Gastrocnemius medialis (tissue), 4 donors: ENCODE measurements around the gene THAP4. TPM values are rescaled to one million over a fixed set of nuclear protein-coding genes. Genes with fewer than 3 reads are reported as not detected.
"Not testable (repeated sequence)": the region's sequence is repeated elsewhere in the genome, so short reads cannot be mapped to it uniquely, and the experiment has no call there.

Experiments used
- ATAC-seq, 2 donors: fragments of 150-250 bp; one replicate each; pipeline ENCODE4 v1.9.1; 2016
- DNase-seq, 2 donors: peaks; one replicate each; pipeline ENCODE4 v3.0.0-alpha.2; 2019
- H3K27ac ChIP-seq, 4 donors: fragments of 200-600 bp; sonication (generic); 1 replicate in 1 of 4; 2 replicates in 3 of 4; pipeline ENCODE4 v1.5.1; 2016 to 2018; ENCODE audit warnings: mild to moderate bottlenecking in 2 of 4, moderate library complexity in 1 of 4
- H3K27me3 ChIP-seq, 3 donors: fragments of 200-600 bp; sonication (generic) in 2 of 3; 1 replicate in 1 of 3; 2 replicates in 2 of 3; pipeline versions ENCODE4 v1.5.1 to v1.6.0; 2016 to 2019; ENCODE audit warnings: mild to moderate bottlenecking in 1 of 3, moderate library complexity in 1 of 3
- H3K36me3 ChIP-seq, 2 donors: fragments of 200-600 bp; sonication (generic) in 1 of 2; one replicate each; pipeline ENCODE4 v1.5.1; 2017 to 2018
- H3K4me1 ChIP-seq, 2 donors: fragments of 200-600 bp; sonication (generic) in 1 of 2; one replicate each; pipeline ENCODE4 v1.5.1; 2016 to 2017; ENCODE audit warnings: mild to moderate bottlenecking in 2 of 2
- H3K4me3 ChIP-seq, 4 donors: fragments of 200-600 bp; sonication (generic) in 3 of 4; 1 replicate in 1 of 4; 2 replicates in 3 of 4; pipeline ENCODE4 v1.5.1; 2016 to 2019; ENCODE audit warnings: mild to moderate bottlenecking in 2 of 4
- H3K9me3 ChIP-seq, 3 donors: fragments of 200-600 bp; sonication (generic) in 2 of 3; 1 replicate in 1 of 3; 2 replicates in 2 of 3; pipeline ENCODE4 v1.5.1; 2016 to 2019
- CTCF ChIP-seq, 5 experiments: fragments of 450-650 bp in 3 of 5; fragments of 200-600 bp in 2 of 5; sonication (generic) in 2 of 5; IDR thresholded peaks in 4 of 5; conservative IDR thresholded peaks in 1 of 5; 1 replicate in 4 of 5; 2 replicates in 1 of 5; pipeline ENCODE4 v1.5.1; 2016 to 2019; ENCODE audit warnings: antibody characterized with exemption in 5 of 5, mild to moderate bottlenecking in 3 of 5, moderate library complexity in 3 of 5
- POLR2A ChIP-seq, 2 donors: fragments of 450-650 bp; IDR thresholded peaks; one replicate each; pipeline ENCODE4 v1.6.1; 2017; ENCODE audit warnings: antibody characterized with exemption in 2 of 2, mild to moderate bottlenecking in 2 of 2, moderate library complexity in 2 of 2
- in situ Hi-C, 4 donors: fragments of 200-750 bp; cut with MboI; loops; one replicate each; pipeline versions ENCODE4 v1.15.0 to v1.8.0; 2017; ENCODE audit warnings: low sequenced_read_pairs in 4 of 4
- intact Hi-C: fragments of 100-400 bp; cut with DNase I; formaldehyde crosslinking; loops from one replicate; pipeline ENCODE4 v1.15.1; 2023; ENCODE audit warnings: low total_unique reads
- total RNA-seq, 4 donors: library from RNA; depleted of rRNA; stranded (reverse); fragments of >200 nt; gene quantifications; one replicate each; pipeline versions ENCODE4 v1.1.0 to v1.2.3, GENCODE V29; 2016

The THAP4 gene
- total RNA-seq, 4 donors from 2014 or later: 71.3 to 83.3 (median 79.9) TPM

GRCh38 chr2:241567776-241568175 is 69.2 kb downstream of the THAP4 start:
- intact Hi-C loops (no loop called here), in situ Hi-C loops (no loop called here)
- no peak for ATAC-seq
- Histone ChIP-seq H3K27me3 (no peaks in the 10 kb centered on the region), H3K27ac (no peak overlapping the region), H3K9me3 (no peaks in the 10 kb centered on the region), H3K36me3 (no peaks in the 10 kb centered on the region), H3K4me1 (no peaks in the 10 kb centered on the region), H3K4me3 (no peak overlapping the region)
- TF ChIP-seq POLR2A (IDR thresholded peaks at IDR 0.05) (no peak), CTCF (IDR thresholded peaks at IDR 0.05 in 4 of 5, conservative IDR thresholded peaks at IDR 0.05 in 1 of 5) (no peak)
- no peak for DNase-seq

- H3K9me3 ChIP-seq, ATAC-seq, H3K36me3 ChIP-seq, intact Hi-C loops, H3K27ac ChIP-seq, H3K4me3 ChIP-seq, DNase-seq, H3K27me3 ChIP-seq, in situ Hi-C loops, H3K4me1 ChIP-seq: not testable (repeated sequence)
Measured at GRCh38 chr2:241567266-241567665, 69.7 kb downstream of the THAP4 start.

GRCh38 chr2:241566468-241566867 is 70.5 kb downstream of the THAP4 start:
- TF ChIP-seq POLR2A (IDR thresholded peaks at IDR 0.05) (no peak), CTCF (IDR thresholded peaks at IDR 0.05 in 4 of 5, conservative IDR thresholded peaks at IDR 0.05 in 1 of 5) (no peak)
- H3K4me1 ChIP-seq: no peaks in the 10 kb centered on the region
- in situ Hi-C loops (no loop called here), intact Hi-C loops (no loop called here)
- no peak overlapping the region for H3K4me3 ChIP-seq
- H3K27ac ChIP-seq: no peak overlapping the region
- H3K27me3 ChIP-seq: no peaks in the 10 kb centered on the region
- no peaks in the 10 kb centered on the region for H3K9me3 ChIP-seq
- H3K36me3 ChIP-seq: no peaks in the 10 kb centered on the region
- no peak for DNase-seq
- no peak for ATAC-seq

- H3K4me1 ChIP-seq, intact Hi-C loops, H3K4me3 ChIP-seq, H3K36me3 ChIP-seq, H3K9me3 ChIP-seq, DNase-seq, in situ Hi-C loops, ATAC-seq, H3K27ac ChIP-seq, H3K27me3 ChIP-seq: not testable (repeated sequence)
Measured at GRCh38 chr2:241566021-241566420, 70.9 kb downstream of the THAP4 start.

- Histone ChIP-seq H3K4me3 (no peak overlapping the region), H3K4me1 (no peaks in the 10 kb centered on the region), H3K36me3 (no peaks in the 10 kb centered on the region), H3K27me3 (peaks cover 0 to under 1% (median 0%) of the 10 kb centered on the region in 3 donors), H3K9me3 (no peaks in the 10 kb centered on the region), H3K27ac (no peak overlapping the region)
- intact Hi-C loops (no loop called here), in situ Hi-C loops (no loop called here)
- no peak for ATAC-seq
- no peak for DNase-seq
- TF ChIP-seq POLR2A (IDR thresholded peaks at IDR 0.05) (no peak), CTCF (IDR thresholded peaks at IDR 0.05 in 4 of 5, conservative IDR thresholded peaks at IDR 0.05 in 1 of 5) (no peak)
Measured at GRCh38 chr2:241565411-241565810, 71.5 kb downstream of the THAP4 start.
